ENCODE results near the gene SSNA1. TPM values are rescaled to one million over a fixed set of nuclear protein-coding genes. Genes with fewer than 3 reads are reported as not detected.

SSNA1 gene
- total RNA-seq, 4 donors from 2014 or later = 67.1 to 124 (median 96.7) TPM

GRCh38 chr9:137189297-137190295, 1.1 kb downstream of the SSNA1 start:
- Histone ChIP-seq H3K36me3 (peaks cover 22 to 70% (median 27%) of the 10 kb centered on the region in 3 donors), H3K4me1 (peaks cover 49 to 82% (median 50%) of the 10 kb centered on the region in 3 donors), H3K27me3 (no peaks in the 10 kb centered on the region), H3K27ac (peak overlapping the region; percentile 85 to 99 (median 98)), H3K4me3 (peak overlapping the region; percentile 78 to 100 (median 88)), H3K9me3 (no peaks in the 10 kb centered on the region)
- WGBS, 2 donors = 3 to 14% methylated on average over 3 to 7 of the region's 23 CpGs
- no peak for TF ChIP-seq POLR2A (IDR thresholded peaks at IDR 0.05)
- TF ChIP-seq CTCF (IDR thresholded peaks at IDR 0.05) = no peak
- intact Hi-C loops (cut with DNase I) = loop anchor here (10.0 kb wide), 1 partner anchor 45 kb away; the partner anchor contains the start of gene SLC34A3
- DNase-seq = no peak

GRCh38 chr9:137190315-137190856, 1.9 kb downstream of the SSNA1 start:
- Histone ChIP-seq H3K36me3 (peaks cover 18 to 62% (median 20%) of the 10 kb centered on the region in 3 donors), H3K27ac (peak overlapping the region; percentile 85 to 99 (median 98)), H3K4me1 (peaks cover 56 to 82% (median 58%) of the 10 kb centered on the region in 3 donors), H3K27me3 (no peaks in the 10 kb centered on the region), H3K4me3 (peak overlapping the region in 3 of 4 donors; percentile 78 to 100 (median 90)), H3K9me3 (no peaks in the 10 kb centered on the region)
- intact Hi-C loops (cut with DNase I) = no loop called here
- no peak for DNase-seq
- peak in 1 of 6 experiments; percentile 32 for TF ChIP-seq CTCF (IDR thresholded peaks at IDR 0.05)
- TF ChIP-seq POLR2A (IDR thresholded peaks at IDR 0.05) = no peak
- 44 to 64% methylated on average over 2 to 3 of the region's 9 CpGs for WGBS, 2 donors

- WGBS, 2 donors = 100% methylated on average over 1 of the region's 3 CpGs
- intact Hi-C loops (cut with DNase I) = no loop called here
- DNase-seq = no peak
- Histone ChIP-seq H3K4me3 (no peak overlapping the region), H3K9me3 (no peaks in the 10 kb centered on the region), H3K36me3 (peaks cover 13 to 54% (median 18%) of the 10 kb centered on the region in 3 donors), H3K27ac (peak overlapping the region in 3 of 4 donors; percentile 85 to 99 (median 98)), H3K4me1 (peaks cover 57 to 82% (median 61%) of the 10 kb centered on the region in 3 donors), H3K27me3 (no peaks in the 10 kb centered on the region)
- TF ChIP-seq POLR2A (IDR thresholded peaks at IDR 0.05) (no peak), CTCF (IDR thresholded peaks at IDR 0.05) (no peak)
Measured at GRCh38 chr9:137191245-137191644, 2.8 kb downstream of the SSNA1 start.

GRCh38 chr9:137191691-137192447, 3.4 kb downstream of the SSNA1 start:
- H3K27ac ChIP-seq = no peak overlapping the region
- 80 to 82% methylated on average over 1 to 11 of the region's 22 CpGs for WGBS, 2 donors

More at GRCh38 chr9:137191691-137192447, 3.4 kb downstream of the SSNA1 start:
- TF ChIP-seq CTCF (IDR thresholded peaks at IDR 0.05) (no peak), POLR2A (IDR thresholded peaks at IDR 0.05) (no peak)
- H3K27me3 ChIP-seq = no peaks in the 10 kb centered on the region
- H3K4me1 ChIP-seq = peaks cover 56 to 82% (median 57%) of the 10 kb centered on the region in 3 donors
- no peaks in the 10 kb centered on the region for H3K9me3 ChIP-seq
- H3K36me3 ChIP-seq = peaks cover 12 to 48% (median 18%) of the 10 kb centered on the region in 3 donors
- no peak for DNase-seq
- intact Hi-C loops (cut with DNase I) = no loop called here
- no peak overlapping the region for H3K4me3 ChIP-seq

Data from esophagus squamous epithelium (tissue), 5 donors.